ENCODE data around the gene CLK3.

Gene CLK3

DNA sequence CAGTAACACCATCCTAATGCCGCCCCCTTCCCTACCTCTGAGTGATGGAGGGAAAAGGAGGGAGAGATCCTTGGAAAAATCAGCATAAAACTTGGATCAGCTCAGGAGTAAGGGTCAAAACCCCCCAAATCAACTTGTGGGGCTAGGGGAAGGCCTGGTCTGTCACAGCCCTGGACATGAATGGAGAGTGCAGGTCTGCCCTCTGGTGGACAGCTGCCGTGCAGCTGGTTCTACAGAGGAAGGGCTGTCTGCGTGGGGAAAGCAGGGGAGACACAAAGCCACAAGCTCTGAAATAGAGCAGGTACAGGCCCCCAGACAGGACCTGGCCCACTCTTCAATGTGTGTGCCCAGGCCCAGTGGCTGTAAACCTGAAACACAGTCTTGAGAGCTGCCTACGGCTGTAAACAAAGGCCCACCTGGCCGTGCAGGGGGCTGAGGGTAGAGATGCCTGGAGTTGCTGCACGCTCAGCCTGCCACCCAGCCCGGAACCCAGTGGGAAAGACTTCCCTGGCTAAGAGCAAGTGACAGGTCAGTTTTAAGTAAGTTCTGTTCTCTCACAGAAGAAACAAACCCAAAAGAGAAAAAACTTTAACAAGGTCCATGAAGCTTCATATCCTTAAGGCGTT, 16.4 kb downstream of the CLK3 start:
- Histone ChIP-seq H3K27me3 (ENCODE audit: control insufficient read depth, insufficient read depth, low read length) (no peaks in the 10 kb centered on the region), H3K27ac (ENCODE audit: low read length) (no peak overlapping the region), H3K4me1 (ENCODE audit: control insufficient read depth, low read depth, low read length) (no peaks in the 10 kb centered on the region), H3K9ac (ENCODE audit: low read length) (no peak overlapping the region), H3K36me3 (ENCODE audit: control insufficient read depth, low read depth, low read length) (peaks cover 45% of the 10 kb centered on the region), H3K4me3 (ENCODE audit: low read length) (no peak overlapping the region), H3K9me3 (ENCODE audit: control insufficient read depth, low read depth, low read length) (no peaks in the 10 kb centered on the region)

DNA sequence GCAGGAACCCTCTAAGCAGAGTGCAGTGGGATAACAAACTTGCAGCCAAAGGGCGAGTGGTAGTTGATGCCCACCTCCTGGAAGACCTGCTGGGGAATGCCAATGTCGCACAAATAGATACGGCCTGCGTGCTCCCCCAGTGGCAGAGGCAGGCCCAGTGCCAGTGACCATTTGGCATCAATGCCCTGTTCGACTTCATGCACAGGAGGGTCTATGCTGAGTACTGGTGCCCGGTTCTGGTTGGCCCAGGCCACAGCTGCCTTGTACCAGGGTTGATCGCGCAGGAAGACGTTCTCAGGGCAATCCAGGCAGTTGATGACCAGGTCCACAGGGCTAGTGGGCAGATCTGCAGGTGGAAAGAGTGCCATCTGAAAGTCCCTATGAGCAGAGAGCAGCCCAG, 17.0 kb downstream of the CLK3 start:
- Histone ChIP-seq H3K9ac (ENCODE audit: low read length) (no peak overlapping the region), H3K9me3 (ENCODE audit: control insufficient read depth, low read depth, low read length) (no peaks in the 10 kb centered on the region), H3K4me1 (ENCODE audit: control insufficient read depth, low read depth, low read length) (no peaks in the 10 kb centered on the region), H3K36me3 (ENCODE audit: control insufficient read depth, low read depth, low read length) (peaks cover 42% of the 10 kb centered on the region), H3K27ac (ENCODE audit: low read length) (no peak overlapping the region), H3K27me3 (ENCODE audit: control insufficient read depth, insufficient read depth, low read length) (no peaks in the 10 kb centered on the region), H3K4me3 (ENCODE audit: low read length) (no peak overlapping the region)

DNA sequence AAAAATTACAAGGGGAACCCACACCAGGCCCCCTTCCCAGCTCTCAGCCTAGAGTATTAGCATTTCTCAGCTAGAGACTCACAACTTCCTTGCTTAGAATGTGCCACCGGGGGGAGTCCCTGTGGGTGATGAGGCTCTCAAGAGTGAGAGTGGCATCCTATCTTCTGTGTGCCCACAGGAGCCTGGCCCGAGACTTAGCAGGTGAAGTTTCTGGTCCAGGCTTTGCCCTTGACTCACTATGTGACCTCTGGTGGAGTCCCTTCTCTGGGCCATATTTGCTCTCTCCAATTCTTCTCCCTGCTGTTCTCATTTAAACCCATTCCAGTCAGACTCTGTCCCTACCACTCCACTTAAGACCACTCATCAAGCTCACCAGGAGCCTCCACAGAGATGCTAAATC, 18.1 kb downstream of the CLK3 start:
- Histone ChIP-seq H3K27ac (ENCODE audit: low read length) (no peak overlapping the region), H3K9ac (ENCODE audit: low read length) (no peak overlapping the region), H3K36me3 (ENCODE audit: control insufficient read depth, low read depth, low read length) (peaks cover 32% of the 10 kb centered on the region), H3K4me3 (ENCODE audit: low read length) (no peak overlapping the region), H3K9me3 (ENCODE audit: control insufficient read depth, low read depth, low read length) (no peaks in the 10 kb centered on the region), H3K27me3 (ENCODE audit: control insufficient read depth, insufficient read depth, low read length) (no peaks in the 10 kb centered on the region), H3K4me1 (ENCODE audit: control insufficient read depth, low read depth, low read length) (no peaks in the 10 kb centered on the region)

DNA sequence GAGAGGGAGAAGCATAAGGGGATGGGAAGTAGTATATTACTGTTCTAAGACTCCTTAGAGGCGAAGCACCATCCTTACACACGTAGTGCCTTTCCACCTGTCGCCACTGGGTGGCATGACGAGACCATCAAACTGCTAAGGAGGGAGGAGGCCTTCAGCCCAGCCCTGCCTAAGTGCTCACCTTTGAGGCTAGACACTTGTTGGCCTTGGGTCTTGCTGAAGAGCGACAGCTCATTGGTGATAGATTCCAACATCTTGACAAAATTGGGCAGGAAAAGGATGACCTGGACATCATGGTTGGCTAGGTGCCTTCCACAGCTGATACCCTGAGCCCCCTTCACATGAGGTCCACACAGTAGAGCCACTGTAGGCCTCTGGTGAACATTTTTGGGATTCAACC, 19.6 kb downstream of the CLK3 start:
- Histone ChIP-seq H3K4me3 (ENCODE audit: low read length) (no peak overlapping the region), H3K27me3 (ENCODE audit: control insufficient read depth, insufficient read depth, low read length) (no peaks in the 10 kb centered on the region), H3K9me3 (ENCODE audit: control insufficient read depth, low read depth, low read length) (no peaks in the 10 kb centered on the region), H3K4me1 (ENCODE audit: control insufficient read depth, low read depth, low read length) (no peaks in the 10 kb centered on the region), H3K27ac (ENCODE audit: low read length) (no peak overlapping the region), H3K9ac (ENCODE audit: low read length) (no peak overlapping the region), H3K36me3 (ENCODE audit: control insufficient read depth, low read depth, low read length) (peaks cover 25% of the 10 kb centered on the region)

DNA sequence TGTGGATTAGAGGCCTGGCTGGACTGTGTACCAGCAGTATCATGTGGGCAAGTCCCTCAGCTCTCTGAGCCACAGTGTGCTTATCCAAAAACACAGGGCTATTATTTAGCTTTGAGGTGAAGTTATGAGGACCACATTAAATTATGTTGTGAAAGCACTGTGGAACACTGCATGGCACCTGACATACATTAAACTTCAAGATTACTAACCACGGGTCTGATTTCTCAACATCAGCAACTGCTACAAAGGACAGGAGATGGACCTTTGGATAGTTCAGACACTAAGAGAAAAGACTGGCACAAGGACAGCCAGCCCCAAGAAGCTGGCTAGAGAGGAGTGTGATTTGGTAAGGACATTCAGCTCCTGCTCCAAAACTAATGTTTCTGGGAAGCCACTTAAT, 21.3 kb downstream of the CLK3 start:
- H3K36me3 ChIP-seq (ENCODE audit: control insufficient read depth, low read depth, low read length), result peaks cover 23% of the 10 kb centered on the region

DNA sequence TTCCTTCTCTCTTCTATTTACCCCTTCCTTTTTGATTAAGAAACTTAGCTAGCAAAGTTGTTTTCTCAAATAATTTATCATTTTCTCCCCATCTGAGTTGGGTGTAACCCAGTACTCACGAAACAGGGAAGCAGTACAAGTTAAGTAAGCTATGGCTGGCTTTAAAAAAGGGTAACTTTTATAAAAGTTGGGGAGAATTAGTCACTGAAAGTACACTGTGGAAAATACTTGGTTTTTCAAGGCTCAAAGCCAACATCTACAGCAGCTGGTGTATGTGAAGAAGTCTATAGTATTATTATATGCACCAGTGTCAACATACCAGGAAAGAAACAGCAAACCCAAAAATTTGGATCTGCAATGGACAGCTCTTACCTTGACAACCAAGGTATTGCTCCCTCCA, 25.5 kb downstream of the CLK3 start:
- H3K9ac ChIP-seq (ENCODE audit: low read length), result no peak overlapping the region
- H3K4me1 ChIP-seq (ENCODE audit: control insufficient read depth, low read depth, low read length), result peaks cover 17% of the 10 kb centered on the region
- no peaks in the 10 kb centered on the region for H3K27me3 ChIP-seq (ENCODE audit: control insufficient read depth, insufficient read depth, low read length)
- no peak overlapping the region for H3K4me3 ChIP-seq (ENCODE audit: low read length)
- H3K36me3 ChIP-seq (ENCODE audit: control insufficient read depth, low read depth, low read length), result peaks cover 12% of the 10 kb centered on the region
- H3K9me3 ChIP-seq (ENCODE audit: control insufficient read depth, low read depth, low read length), result no peaks in the 10 kb centered on the region
- no peak overlapping the region for H3K27ac ChIP-seq (ENCODE audit: low read length)

More for the DNA sequence above, 21.3 kb downstream of the CLK3 start:
- Histone ChIP-seq H3K27ac (ENCODE audit: low read length) (no peak overlapping the region), H3K9ac (ENCODE audit: low read length) (no peak overlapping the region), H3K4me1 (ENCODE audit: control insufficient read depth, low read depth, low read length) (no peaks in the 10 kb centered on the region), H3K9me3 (ENCODE audit: control insufficient read depth, low read depth, low read length) (no peaks in the 10 kb centered on the region), H3K27me3 (ENCODE audit: control insufficient read depth, insufficient read depth, low read length) (no peaks in the 10 kb centered on the region), H3K4me3 (ENCODE audit: low read length) (no peak overlapping the region)

DNA sequence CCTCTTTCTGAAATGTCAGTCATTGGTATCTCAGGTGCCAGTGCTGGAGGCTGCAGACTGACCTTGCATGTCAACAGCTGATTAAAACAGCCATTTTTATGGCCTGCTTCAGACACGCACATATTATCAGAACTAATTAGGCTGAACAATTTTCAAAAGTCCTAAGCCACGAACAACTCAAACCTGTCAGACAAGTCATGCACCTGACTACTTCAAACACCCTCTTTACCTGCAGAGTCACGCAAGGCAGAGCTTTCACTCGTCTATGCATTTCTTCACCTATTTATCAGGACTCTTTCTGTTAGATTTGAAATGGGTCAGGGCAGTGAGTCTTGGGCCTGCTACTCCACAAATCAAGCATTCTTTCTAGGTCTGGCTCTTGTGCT, 26.7 kb downstream of the CLK3 start:
- H3K27me3 ChIP-seq (ENCODE audit: control insufficient read depth, insufficient read depth, low read length), result no peaks in the 10 kb centered on the region
- H3K4me3 ChIP-seq (ENCODE audit: low read length), result peak overlapping the region; percentile 43
- peaks cover 17% of the 10 kb centered on the region for H3K4me1 ChIP-seq (ENCODE audit: control insufficient read depth, low read depth, low read length)
- peaks cover 11% of the 10 kb centered on the region for H3K36me3 ChIP-seq (ENCODE audit: control insufficient read depth, low read depth, low read length)
- peak overlapping the region; percentile 80 for H3K27ac ChIP-seq (ENCODE audit: low read length)
- H3K9ac ChIP-seq (ENCODE audit: low read length), result peak overlapping the region; percentile 64
- H3K9me3 ChIP-seq (ENCODE audit: control insufficient read depth, low read depth, low read length), result no peaks in the 10 kb centered on the region

DNA sequence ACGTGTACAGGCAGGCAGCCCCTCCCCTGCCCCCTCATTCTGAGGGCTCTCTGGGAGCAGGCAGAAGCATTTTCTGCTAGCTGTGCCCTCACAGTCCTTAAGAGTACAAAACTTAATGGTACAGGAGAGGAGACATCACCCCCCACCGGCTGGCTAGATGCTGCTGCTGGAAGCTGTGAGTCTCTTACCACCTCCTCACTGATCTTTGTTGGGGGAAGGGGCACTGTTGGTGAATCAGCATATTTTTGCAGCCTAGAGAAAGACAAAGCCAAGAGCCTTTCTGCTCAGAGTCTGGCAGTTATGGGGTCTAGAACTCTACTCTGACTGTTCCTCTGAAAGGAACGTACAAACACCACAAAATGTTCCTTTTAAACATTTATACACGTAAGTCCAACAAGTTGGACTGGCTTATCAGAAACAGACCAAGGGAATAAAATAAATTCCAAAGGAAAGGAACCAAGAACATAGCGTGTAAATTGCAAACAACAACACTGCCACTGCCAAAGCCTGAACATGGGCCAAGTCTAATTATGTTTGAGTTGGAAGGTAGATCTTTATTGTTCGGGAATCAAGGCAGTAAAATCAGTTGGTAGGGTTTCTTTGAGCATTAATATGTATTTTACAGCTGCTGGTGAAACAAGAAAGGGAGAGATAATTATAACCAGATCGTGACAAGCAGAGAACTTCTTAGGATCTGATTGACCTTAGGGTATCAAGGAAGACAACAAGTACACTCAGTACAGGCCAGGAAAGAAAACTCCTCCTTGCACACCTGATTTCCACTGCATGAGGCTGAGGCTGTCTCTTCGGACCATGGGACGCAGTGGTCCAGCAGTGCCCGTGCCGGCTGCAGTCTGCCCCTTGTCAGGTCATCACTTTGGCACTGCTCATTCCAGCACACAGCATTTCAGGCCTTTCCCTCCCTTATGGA, 27.4 kb downstream of the CLK3 start:
- Histone ChIP-seq H3K27ac (ENCODE audit: low read length) (peak overlapping the region; percentile 80), H3K36me3 (ENCODE audit: control insufficient read depth, low read depth, low read length) (peaks cover 8% of the 10 kb centered on the region), H3K4me1 (ENCODE audit: control insufficient read depth, low read depth, low read length) (peaks cover 17% of the 10 kb centered on the region), H3K27me3 (ENCODE audit: control insufficient read depth, insufficient read depth, low read length) (no peaks in the 10 kb centered on the region), H3K9me3 (ENCODE audit: control insufficient read depth, low read depth, low read length) (no peaks in the 10 kb centered on the region), H3K4me3 (ENCODE audit: low read length) (peak overlapping the region; percentile 43), H3K9ac (ENCODE audit: low read length) (peak overlapping the region; percentile 64)

DNA sequence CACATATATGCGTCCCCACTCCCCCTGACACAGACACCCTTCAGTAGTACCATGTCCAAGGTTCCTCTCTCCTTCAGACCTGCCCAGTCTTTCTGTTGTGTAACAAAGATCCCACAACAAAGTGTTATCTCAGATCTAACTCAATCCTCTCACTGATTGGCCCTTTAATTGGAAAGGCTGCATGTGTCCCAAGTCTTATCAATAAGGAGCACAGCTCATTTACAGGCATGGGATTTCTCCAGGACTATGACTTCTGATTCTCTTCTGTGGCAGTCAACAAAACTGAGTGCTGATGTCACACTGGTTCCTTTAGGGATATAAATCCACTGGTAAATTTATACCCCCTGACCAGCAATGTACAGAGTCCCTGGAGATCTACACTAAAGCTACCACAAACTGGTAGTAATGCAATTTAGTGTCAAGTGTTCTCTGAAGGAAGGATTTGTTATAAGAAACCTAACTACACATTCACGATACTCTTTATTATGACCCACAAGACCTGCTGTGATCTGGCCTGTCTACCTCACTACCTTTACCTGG, 28.1 kb downstream of the CLK3 start:
- Histone ChIP-seq H3K4me3 (ENCODE audit: low read length) (no peak overlapping the region), H3K36me3 (ENCODE audit: control insufficient read depth, low read depth, low read length) (peaks cover 8% of the 10 kb centered on the region), H3K4me1 (ENCODE audit: control insufficient read depth, low read depth, low read length) (peaks cover 17% of the 10 kb centered on the region), H3K27ac (ENCODE audit: low read length) (peak overlapping the region; percentile 80), H3K9me3 (ENCODE audit: control insufficient read depth, low read depth, low read length) (no peaks in the 10 kb centered on the region), H3K27me3 (ENCODE audit: control insufficient read depth, insufficient read depth, low read length) (no peaks in the 10 kb centered on the region), H3K9ac (ENCODE audit: low read length) (no peak overlapping the region)

DNA sequence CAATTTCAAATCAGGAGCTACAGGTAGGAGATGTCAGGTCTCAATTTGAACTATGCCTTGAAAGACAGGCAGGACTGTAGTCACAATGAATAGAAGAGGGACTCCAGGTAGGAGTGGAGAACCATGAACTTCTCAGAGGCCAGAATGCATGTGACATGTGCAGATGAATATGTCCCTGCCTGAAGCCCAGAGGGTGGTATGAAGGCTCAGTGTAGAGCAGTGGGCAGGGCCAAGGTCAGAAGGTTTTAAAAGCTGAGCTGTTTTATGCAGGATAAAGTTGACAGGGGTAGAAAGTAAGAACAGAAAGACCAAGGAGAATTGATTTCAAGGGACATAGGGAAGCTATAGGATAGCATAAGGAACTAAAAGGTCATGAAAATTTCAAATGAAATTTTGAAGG, 30.8 kb downstream of the CLK3 start:
- Histone ChIP-seq H3K4me1 (ENCODE audit: control insufficient read depth, low read depth, low read length) (peaks cover 17% of the 10 kb centered on the region), H3K27me3 (ENCODE audit: control insufficient read depth, insufficient read depth, low read length) (no peaks in the 10 kb centered on the region), H3K36me3 (ENCODE audit: control insufficient read depth, low read depth, low read length) (peaks cover 7% of the 10 kb centered on the region), H3K27ac (ENCODE audit: low read length) (no peak overlapping the region), H3K9ac (ENCODE audit: low read length) (no peak overlapping the region), H3K9me3 (ENCODE audit: control insufficient read depth, low read depth, low read length) (no peaks in the 10 kb centered on the region), H3K4me3 (ENCODE audit: low read length) (no peak overlapping the region)

DNA sequence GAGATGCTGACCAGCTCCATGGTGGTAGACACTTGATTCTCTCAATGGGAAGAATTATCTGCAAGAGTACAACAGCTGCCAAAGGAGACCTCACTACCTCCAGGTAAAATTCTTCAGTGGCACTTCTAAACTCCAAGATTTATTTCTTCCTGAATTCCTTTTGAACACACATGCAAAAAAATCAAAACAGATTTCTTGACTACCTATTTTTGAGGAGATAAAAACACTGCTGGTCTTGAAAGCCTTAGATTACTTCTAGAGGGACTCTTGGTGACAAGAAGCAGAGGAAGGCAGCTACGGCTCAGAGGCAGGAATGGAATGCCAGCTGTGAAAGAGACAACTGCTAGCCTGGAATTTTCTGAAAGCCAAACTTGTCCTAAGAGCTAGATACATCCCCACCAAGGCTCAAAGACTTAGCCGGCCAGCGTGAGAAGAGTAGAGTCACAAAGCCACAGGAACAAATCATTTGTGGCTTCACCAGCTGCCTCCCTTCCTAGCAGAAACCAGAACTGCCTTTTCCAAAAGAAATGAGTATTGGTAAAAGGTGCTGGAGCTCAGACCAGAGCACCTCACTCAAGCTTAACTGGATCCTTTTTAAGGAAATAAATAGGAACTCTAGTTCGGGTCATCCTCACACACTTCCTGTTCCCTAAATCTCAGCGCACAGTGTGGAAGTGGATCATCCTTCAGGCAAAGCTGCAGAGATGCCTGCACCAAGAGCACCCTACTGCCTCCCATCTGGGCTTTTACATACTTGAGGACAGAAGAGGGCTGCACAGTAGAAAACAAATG, 32.6 kb downstream of the CLK3 start:
- Histone ChIP-seq H3K27ac (ENCODE audit: low read length) (no peak overlapping the region), H3K36me3 (ENCODE audit: control insufficient read depth, low read depth, low read length) (peaks cover 7% of the 10 kb centered on the region), H3K9me3 (ENCODE audit: control insufficient read depth, low read depth, low read length) (no peaks in the 10 kb centered on the region), H3K4me3 (ENCODE audit: low read length) (no peak overlapping the region), H3K9ac (ENCODE audit: low read length) (no peak overlapping the region), H3K4me1 (ENCODE audit: control insufficient read depth, low read depth, low read length) (peaks cover 6% of the 10 kb centered on the region), H3K27me3 (ENCODE audit: control insufficient read depth, insufficient read depth, low read length) (no peaks in the 10 kb centered on the region)
